HG02642 (cell line): Measurements from ENCODE around the gene ECSIT.

Source experiments
- ATAC-seq: cut with Tn5 transposase; IDR thresholded peaks from one replicate; pipeline ENCODE4 v1.9.1; 2021; ENCODE audit warnings: mild to moderate bottlenecking; ENCODE audit not compliant: unreplicated experiment, poor library complexity

Gene ECSIT

GRCh38 chr19:11505504-11506100 lies 23.3 kb downstream of the ECSIT start, which contains the start of gene ZNF653:
TSS of gene ZNF653 (minus strand) at chr19:11505839. CDS start at chr19:11505786, 53 bp downstream.
- peak; percentile 61 for ATAC-seq

- ATAC-seq: peak; percentile 92
Measured at GRCh38 chr19:11505032-11505503, 23.9 kb downstream of the ECSIT start.

- ATAC-seq: no peak
Measured at GRCh38 chr19:11504502-11505031, 24.4 kb downstream of the ECSIT start.

- no peak for ATAC-seq
Measured at GRCh38 chr19:11499890-11500420, 29.0 kb downstream of the ECSIT start.

GRCh38 chr19:11499220-11499726 lies 29.7 kb downstream of the ECSIT start:
- ATAC-seq: no peak

- no peak for ATAC-seq
Measured at GRCh38 chr19:11496391-11497163, 32.4 kb downstream of the ECSIT start.

GRCh38 chr19:11495885-11496284 lies 33.0 kb downstream of the ECSIT start:
- ATAC-seq: no peak

- ATAC-seq: no peak
Measured at GRCh38 chr19:11495481-11495880, 33.5 kb downstream of the ECSIT start.

- no peak for ATAC-seq
Measured at GRCh38 chr19:11494634-11495285, 34.2 kb downstream of the ECSIT start.

- ATAC-seq: no peak
Measured at GRCh38 chr19:11489378-11489777, 39.6 kb downstream of the ECSIT start.

- ATAC-seq: no peak
Measured at GRCh38 chr19:11486661-11487503, 42.1 kb downstream of the ECSIT start.

GRCh38 chr19:11485245-11485837 lies 43.6 kb downstream of the ECSIT start:
- ATAC-seq: no peak

- ATAC-seq: no peak
Measured at GRCh38 chr19:11483366-11484111, 45.4 kb downstream of the ECSIT start.

- ATAC-seq: peak; percentile 65
Measured at GRCh38 chr19:11482384-11483050, 46.4 kb downstream of the ECSIT start.

GRCh38 chr19:11481534-11482383 lies 47.2 kb downstream of the ECSIT start:
- peak; percentile 53 for ATAC-seq

GRCh38 chr19:11480715-11481533 lies 48.0 kb downstream of the ECSIT start, which contains the start of gene ELAVL3:
TSS of gene ELAVL3 (minus strand) at chr19:11481046. CDS start at chr19:11480608, 438 bp downstream.
- no peak for ATAC-seq
